ENCODE measurements around the gene SLC25A51.
"Not testable (repeated sequence)": the region's sequence is repeated elsewhere in the genome, so short reads cannot be mapped to it uniquely, and the experiment has no call there.

Gene SLC25A51

DNA sequence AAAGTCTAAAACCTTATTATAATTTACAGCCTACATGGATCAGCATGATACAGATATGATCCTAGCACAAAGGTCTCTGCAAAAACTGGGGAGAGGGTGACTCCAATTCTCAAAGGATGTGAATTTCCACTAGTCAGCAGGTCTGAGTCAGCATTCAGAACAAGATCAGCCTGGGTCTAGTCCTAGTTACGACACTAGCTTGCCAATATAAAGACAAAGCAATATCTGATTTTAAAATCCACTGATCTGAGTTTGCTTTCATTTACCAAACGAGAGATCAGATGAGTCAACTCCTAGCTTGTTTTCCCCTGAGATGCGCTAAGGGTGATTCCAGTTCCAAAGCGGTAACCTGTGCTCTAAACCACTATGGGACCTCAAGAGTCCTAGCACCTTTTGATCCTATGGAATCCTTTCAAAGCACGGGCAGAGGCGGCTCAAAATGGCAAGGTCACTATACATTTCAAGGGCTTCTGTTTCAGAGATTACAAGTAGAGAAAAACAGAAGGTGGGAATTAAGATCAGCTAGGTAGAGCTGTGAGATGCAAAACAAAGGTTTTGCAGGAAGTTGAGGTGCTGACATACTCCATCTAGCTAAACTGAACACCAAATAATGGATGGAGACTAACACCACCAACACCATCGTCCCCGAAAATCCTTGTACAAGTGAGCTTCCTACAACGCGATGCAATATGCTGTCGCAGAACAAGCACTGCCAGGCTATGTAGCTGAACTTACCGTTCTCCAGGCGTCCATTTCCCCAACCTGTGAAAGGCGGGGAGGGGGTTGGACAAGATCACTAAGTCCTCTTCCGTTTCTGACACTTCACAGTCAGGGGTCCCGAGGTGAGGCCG, 906 bp downstream of the SLC25A51 start:
- no peak for DNase-seq

DNA sequence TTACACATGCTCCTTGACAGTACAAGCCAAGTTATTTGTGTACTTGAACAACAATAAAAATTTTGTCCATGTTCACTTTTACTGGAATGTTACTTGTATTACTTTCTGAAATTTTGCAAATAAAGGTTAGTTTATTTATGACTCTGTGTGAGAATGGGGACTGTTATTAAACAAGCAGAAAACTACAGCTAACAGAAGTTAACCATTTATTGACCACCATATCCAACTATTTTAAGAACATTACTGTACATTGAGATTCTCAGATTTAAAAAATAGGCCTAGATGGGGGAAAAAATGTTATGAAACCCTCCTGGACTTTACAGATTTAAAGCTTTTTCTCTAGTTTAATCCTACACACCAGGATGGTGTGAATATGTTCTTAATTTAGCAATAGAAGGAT, 1.8 kb downstream of the SLC25A51 start:
- DNase-seq = no peak

DNA sequence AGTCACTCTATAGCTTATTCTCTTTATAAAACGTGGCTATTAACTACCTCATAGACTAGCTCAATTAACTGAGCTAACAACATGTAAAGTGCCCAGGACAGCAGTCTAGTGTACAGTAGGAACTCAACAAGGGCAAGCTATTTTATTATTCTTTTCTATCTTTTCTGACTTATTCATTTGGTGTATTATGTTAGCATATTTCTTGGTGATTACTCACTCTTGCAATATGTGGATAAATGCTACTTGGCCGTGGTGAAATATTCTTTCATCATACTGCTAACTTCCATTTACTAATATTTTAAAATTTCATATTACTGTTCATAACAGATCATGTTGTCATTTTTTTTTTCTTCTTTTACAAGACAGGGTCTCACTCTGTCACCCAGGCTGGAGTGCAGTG, 4.9 kb downstream of the SLC25A51 start:
- DNase-seq = no peak

DNA sequence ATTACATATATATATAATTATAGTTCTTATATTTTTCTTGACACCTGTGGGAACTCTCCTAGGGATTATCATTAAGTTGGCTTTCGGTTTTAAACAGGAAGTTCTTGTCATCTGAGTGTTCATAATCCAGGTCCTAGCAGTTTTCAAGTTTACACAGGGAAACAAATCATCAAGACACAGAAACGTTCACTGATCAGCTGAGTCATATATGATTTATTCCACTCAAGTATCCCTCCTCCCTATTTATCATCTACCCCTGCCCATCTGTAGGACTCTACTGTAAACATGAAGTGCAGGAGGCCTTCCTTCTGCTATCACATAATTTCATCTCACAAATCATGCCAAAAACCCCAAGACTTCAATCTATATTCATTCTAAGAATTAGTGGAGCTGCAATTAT, 6.3 kb downstream of the SLC25A51 start:
- no peak for DNase-seq

DNA sequence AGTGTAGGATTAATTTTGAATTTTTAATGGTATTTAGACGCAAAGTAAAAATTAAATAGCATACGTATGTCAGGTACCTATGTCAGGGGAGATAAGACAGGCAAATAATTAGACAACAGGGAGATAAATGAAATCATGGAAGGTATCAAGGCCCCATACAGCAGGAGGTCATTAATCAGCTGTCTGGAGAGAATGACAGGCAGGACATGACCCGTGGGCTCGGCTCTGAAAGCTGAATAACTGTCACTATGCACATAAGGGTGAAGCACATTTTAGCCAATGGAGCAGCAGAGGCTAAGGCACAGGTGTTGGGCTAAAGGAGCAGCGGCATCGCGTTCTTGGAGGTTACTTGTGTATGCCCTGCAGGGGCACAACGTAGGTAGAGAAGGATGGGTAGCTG, 11.9 kb downstream of the SLC25A51 start:
- DNase-seq = no peak

DNA sequence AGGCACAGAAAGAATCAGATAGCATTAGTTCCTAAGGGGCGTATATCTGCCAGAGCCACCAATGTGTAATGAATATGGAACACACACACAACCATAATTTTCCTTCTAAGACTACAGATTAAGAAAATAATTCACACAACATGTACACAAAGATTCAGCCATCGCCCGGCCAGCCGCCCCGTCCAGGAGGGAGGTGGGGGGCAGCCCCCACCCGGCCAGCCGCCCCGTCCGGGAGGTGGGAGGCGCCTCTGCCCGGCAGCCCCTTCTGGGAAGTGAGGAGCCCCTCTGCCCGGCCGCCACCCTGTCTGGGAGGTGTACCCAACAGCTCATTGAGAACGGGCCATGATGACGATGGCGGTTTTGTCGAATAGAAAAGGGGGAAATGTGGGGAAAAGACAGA, 12.9 kb downstream of the SLC25A51 start:
- DNase-seq = not testable (repeated sequence)

DNA sequence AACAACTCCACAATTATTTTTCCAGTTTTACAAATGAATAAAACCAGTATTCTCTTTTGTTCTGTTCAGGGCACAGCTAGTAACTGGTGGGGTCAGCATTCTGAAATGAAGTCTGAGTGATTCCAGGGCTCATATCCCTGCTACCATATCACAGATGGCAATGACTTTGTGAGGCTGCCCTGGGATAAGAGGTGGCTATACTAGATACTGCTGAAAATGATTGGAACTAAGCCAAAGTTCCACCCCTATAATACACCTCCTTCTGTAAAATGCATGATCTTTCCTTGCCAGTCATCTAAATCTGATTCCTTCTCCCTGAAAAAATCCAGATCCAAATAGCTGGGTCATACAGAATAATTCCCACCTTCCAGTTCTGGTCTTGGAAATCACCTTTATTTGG, 14.4 kb downstream of the SLC25A51 start:
- DNase-seq = no peak

DNA sequence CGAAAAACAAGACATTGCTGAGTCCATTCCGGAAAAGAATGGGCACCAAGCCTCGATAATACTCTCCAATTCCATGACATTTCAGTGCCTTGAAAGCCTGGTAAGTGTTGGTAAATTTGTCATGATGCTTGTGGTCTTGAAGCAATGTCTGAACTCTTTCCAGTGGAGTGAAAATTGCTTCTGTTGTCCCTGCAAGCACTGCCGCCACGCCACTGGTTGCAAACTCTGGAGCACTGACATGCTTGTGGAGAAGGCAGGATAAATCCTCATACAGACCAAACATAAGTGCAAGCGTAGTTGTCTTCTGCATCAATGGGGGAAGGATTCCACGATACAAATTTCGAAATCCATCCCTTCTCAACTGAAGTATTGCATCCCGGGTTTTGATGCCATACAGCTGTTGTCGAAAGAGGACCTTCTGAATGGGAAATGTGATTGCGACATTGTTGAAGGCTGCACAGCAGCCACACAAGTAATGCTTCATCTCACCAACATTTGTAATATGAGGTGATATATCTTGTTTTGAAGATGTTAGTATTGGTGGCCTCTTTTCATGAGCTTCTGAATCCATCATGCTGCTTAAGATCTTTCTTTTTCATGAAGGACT, 15.8 kb downstream of the SLC25A51 start:
- not testable (repeated sequence) for DNase-seq

DNA sequence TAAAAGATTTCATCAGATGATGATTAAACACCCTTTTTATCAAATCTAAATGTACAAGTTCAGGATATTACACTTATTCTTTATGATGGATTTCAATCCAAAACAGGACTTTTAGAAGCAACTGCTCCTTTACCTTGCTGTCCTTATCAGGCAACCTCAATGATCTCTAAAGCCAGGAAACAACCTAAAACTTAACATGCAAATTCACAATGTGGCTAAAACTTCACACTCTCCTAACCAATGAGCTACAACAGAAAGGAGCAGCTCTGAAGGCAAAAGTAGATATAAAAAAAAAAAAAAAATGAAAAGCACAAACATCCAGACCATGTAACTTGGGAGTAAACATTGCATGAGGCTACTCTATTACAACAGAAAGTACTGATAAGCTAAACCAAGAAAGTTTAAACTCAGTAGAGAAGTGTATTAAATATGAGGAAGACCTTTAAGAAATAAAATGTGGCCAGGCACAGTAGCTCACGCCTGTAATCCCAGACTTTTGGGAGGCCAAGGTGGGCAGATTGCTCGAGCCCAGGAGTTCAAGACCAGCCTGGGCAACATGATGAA, 22.9 kb downstream of the SLC25A51 start:
- DNase-seq = no peak

DNA sequence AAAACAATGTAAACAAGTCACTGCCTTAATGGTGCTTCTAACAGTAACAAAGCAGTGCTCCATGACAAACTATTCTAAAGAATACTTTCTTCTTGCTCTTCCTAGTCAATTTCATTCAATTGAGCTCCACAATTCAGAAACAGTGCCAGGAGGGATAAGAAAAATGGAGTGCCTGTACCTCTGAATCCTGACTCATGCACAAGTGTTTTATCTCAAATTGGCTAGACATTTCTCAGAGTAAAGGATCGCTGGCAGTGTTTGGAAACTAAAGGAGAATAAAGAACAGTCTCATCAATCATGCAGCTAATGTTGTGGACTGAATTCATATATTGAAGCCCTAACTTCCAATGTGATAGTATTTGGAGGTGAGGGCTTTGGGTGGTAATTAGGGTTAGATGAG, 27.6 kb downstream of the SLC25A51 start:
- DNase-seq = no peak

DNA sequence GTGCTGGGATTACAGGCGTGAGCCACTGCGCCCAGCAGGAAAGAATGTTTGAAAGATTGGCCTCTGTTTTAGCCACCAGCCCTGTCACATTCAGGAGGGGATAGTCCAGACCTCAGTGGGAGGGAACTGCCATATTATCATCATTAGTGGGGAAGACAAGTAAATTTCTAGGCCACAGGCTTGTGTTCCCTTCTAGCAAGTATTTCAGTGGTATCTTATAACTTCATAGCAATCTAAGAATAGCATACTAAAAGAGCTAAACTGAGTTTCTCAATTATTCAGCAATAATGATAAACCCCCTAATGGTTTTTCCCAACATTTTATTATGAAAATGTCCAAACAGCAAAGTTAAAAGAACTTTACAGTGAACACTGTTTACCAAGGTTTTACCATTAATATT, 30.0 kb downstream of the SLC25A51 start:
- no peak for DNase-seq

DNA sequence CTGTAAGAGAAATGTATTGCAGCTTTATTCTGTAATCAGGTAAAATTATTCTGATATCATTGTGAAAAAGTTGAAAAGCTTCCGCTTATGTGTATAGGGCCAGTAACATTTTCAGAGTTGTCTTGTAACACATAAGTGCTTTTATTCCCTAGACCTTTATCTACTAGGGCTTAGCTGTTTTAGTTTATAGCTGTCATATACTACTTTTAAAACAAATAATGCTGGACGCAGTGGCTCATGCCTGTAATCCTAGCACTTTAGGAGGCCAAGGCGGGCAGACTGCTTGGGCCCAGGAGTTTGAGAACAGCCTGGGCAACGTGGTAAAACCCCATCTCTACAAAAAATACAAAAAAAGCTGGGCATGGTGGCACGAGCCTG, 33.1 kb downstream of the SLC25A51 start:
- DNase-seq = no peak

DNA sequence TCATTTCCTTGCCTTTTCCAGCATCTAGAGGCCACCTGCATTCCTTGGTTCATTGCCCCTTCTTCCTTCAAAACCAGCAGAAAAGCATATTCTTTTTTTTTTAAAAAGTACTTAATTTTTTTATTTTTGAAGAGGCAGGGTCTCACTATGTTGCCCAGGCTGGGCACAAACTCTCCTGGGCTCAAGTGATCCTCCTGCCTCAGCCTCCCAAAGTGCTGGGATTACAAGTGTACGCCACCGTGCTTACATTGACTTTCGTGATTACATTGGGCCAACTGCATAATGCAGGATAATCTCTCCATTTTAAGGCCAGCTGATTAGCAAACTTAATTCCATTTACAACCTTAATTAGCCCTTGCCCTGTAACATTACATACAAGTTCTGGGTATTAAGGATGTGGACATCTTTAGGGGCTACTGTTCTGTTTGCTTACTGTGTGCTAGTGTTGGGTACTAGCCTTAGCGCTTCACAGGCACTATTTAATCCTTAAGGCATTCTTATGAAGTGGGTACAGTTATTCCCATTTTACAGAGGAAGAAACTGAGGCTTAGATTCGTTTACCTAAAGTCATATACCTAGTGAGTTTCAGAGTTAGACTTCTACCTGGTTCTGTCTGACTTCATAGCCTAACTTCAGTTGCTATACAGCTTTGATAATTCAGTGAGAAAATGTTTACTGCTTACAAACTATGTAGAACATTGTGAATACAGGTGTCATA, 33.7 kb downstream of the SLC25A51 start:
- no peak for DNase-seq

DNA sequence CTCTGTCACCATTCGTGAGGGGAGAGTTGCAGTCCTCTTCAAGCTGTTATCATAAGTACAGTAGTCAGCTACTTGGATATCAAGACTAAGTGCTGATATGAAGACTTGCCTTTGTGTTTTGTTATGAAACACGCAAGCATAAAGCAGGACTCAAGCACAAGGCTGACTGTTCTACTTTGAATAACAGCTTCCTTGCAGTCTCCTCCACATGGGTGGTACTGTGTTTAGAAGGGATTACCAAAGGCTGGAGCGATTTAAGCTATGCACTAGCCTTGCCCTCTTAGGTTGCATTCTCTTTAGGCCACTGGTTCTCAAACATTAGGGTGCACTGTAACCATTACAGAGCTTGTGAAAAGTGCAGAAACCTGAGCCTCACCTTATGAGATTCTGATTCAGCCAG, 41.4 kb downstream of the SLC25A51 start:
- DNase-seq = no peak

DNA sequence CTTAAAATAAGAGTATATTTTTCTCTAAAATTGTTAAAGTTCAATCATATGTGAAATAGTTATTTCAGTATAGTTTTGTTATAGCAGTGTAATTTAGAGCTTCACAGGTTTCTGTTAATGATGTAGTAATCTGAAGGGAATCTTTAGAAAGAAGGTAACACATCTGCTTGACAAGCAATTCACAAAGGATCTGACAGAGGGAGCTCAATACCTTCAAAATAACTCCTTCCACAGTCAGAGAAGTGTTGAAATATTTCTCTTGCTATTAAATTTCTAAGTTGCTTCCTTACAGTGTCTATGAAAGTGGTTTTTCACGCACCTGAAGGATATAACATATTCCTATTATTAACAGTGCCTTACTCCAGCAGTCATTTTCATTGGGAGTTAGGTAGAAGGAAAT, 44.9 kb downstream of the SLC25A51 start:
- DNase-seq = no peak

DNA sequence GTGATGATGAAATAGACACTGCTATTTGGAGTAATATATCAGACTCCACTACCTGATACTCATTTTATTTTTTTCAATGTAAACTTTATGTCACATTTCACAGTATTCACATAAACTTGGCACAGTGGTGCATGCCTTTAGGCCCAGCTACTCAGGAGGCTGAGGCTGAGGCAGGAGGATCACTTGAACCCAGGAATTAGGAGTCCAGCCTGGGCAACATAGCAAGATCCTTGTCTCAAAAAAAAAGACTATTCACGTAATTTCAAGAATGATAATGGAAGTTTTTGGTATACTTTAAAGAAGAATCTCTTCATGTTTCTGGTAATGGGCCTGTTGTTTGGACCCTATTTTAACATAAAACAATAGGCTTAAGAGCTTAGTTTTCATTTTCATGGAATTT, 47.4 kb downstream of the SLC25A51 start:
- DNase-seq = no peak

DNA sequence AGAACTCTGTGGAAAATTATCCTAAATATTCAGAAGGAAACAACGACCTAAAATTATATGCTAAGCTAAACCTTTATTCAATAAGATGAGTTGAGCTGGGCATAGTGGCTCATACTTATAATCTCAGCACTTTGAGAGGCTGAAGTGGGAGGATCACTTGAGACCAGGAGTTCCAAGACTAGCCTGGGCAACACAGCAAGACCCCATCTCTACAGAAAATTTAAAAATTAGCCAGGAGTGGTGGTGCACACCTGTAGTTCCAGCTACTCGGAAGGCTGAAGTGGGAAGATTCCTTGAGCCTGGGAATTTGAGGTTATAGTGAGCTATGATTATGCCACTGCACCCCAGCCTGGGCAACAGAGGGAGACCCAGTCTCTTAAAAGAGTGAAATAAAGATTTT, 51.7 kb downstream of the SLC25A51 start:
- no peak for DNase-seq

DNA sequence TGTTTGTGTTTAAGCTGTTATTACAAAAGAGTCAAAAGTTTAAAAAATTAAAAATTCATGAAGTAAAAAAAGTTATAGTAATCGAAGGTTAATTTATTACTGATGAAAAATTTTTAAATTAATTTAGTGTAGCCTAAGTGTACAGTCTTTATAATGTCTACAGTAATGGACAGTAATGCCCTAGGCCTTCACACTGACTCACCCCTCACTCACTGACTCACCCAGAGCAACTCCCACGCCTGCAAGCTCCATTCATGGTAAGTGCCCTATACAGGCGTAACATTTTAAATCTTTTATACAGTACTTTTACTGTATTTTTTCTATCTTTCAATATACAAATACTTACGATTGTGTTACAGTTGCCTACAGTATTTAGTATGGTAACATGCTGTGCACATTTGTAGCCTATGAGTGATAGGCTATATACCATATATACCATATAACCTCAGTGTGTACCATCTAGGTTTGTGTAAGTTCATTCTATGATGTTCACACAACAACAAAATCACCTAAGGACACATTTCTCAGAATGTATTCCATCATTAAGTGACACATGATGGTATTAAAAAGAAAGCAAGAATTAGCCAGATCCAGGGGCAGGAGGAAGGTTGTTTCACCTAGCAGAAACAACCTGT, 63.2 kb downstream of the SLC25A51 start:
- no peak for DNase-seq

DNA sequence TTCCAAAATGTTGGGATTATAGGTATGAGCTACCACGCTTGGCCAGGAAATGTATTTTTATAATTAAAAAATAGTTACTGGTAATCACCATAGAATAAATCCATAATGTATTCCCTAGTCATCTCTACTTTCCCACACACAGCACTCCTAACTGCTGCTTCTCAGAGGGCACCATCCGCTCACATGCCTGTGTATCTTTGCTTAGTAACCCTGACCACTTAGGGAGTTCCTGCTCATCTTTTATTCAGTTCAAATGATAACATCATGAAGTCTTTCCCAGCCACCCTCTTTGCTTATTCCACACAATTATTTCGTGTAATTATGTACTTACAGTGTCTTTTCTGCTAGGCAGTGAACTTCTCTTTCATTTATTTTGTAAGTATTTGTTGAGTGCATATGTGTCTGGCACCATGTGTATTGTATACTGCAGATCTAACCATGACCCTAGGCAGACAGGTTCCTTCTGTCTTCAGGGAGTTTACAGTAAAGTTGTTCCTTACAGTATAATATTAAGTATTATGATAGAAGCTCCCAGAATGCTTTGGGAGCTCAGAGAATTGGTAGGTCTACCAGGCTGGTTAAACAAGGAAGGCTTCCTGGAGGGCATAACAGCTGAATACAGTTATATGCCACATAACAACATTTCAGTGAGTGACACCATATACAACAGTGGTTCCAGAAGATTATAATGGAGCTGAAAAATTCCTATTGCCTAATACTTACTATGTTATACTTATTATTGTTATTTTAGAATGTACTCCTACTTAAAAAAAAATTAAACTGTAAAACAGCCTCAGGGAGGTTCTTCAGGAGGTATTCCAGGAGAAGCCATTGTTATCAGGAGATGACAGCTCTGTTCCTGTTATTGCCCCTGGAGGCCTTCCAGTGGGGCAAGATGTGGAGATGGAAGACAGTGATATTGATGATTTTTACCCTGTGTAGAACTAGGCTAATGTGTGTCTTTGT, 64.1 kb downstream of the SLC25A51 start:
- no peak for DNase-seq
